ENCODE results near the gene SEC14L1.
A peak's percentile ranks its signal among the peaks of the same experiment; 100 is the strongest.

SEC14L1 gene

GRCh38 chr17:77164483-77165091, 23.8 kb downstream of the SEC14L1 start:
- no peak for DNase-seq

- DNase-seq, result no peak
Observed at GRCh38 chr17:77165577-77165976, 24.8 kb downstream of the SEC14L1 start.

- no peak for DNase-seq
Observed at GRCh38 chr17:77167472-77168306, 26.9 kb downstream of the SEC14L1 start.

GRCh38 chr17:77173104-77173503, 32.3 kb downstream of the SEC14L1 start:
- DNase-seq, result no peak

- no peak for DNase-seq
Observed at GRCh38 chr17:77174928-77175661, 34.3 kb downstream of the SEC14L1 start.

- DNase-seq, result no peak
Observed at GRCh38 chr17:77177002-77177741, 36.4 kb downstream of the SEC14L1 start.

- DNase-seq, result no peak
Observed at GRCh38 chr17:77178050-77178449, 37.3 kb downstream of the SEC14L1 start.

- no peak for DNase-seq
Observed at GRCh38 chr17:77178563-77178962, 37.8 kb downstream of the SEC14L1 start.

GRCh38 chr17:77180503-77181357, 40.0 kb downstream of the SEC14L1 start:
- no peak for DNase-seq

- DNase-seq, result no peak
Observed at GRCh38 chr17:77182205-77183172, 41.7 kb downstream of the SEC14L1 start.

GRCh38 chr17:77184474-77184873, 43.7 kb downstream of the SEC14L1 start:
- no peak for DNase-seq

GRCh38 chr17:77185137-77185536, 44.4 kb downstream of the SEC14L1 start:
- DNase-seq, result no peak

GRCh38 chr17:77186141-77186604, 45.4 kb downstream of the SEC14L1 start:
- DNase-seq, result no peak

GRCh38 chr17:77188084-77189066, 47.6 kb downstream of the SEC14L1 start:
- no peak for DNase-seq

GRCh38 chr17:77189148-77189547, 48.4 kb downstream of the SEC14L1 start:
- DNase-seq, result peak; percentile 6

- no peak for DNase-seq
Observed at GRCh38 chr17:77190576-77190975, 49.8 kb downstream of the SEC14L1 start.

GRCh38 chr17:77191244-77191643, 50.5 kb downstream of the SEC14L1 start:
- no peak for DNase-seq

GRCh38 chr17:77193653-77194052, 52.9 kb downstream of the SEC14L1 start:
- no peak for DNase-seq

GRCh38 chr17:77194179-77194578, 53.4 kb downstream of the SEC14L1 start:
- DNase-seq, result no peak
